ENCODE data around the gene ROBO1. TPM values are rescaled to one million over a fixed set of nuclear protein-coding genes. Genes with fewer than 3 reads are reported as not detected.

ROBO1 gene
- total RNA-seq, 1 donor from 2014 or later, result 169 TPM

- Mint-ChIP-seq H3K27me3 (ENCODE audit: insufficient read depth, low read depth) (no peaks in the 10 kb centered on the region), H3K36me3 (peaks cover 5% of the 10 kb centered on the region), H3K4me1 (peaks cover 16% of the 10 kb centered on the region), H3K4me3 (no peak overlapping the region), H3K27ac (no peak overlapping the region), H3K9me3 (no peaks in the 10 kb centered on the region)
- H3K27me3 ChIP-seq, result no peaks in the 10 kb centered on the region
- H3F3A ChIP-seq (ENCODE audit: low read depth), result peaks cover 11% of the 10 kb centered on the region
- H3K4me2 ChIP-seq, result no peak overlapping the region
- no peaks in the 10 kb centered on the region for H3K9me3 ChIP-seq (ENCODE audit: low read depth)
- peaks cover 19% of the 10 kb centered on the region for H3K36me3 ChIP-seq
- no peak overlapping the region for H3K4me3 ChIP-seq
- H3K27ac ChIP-seq, result peak overlapping the region; percentile 35
- no peak overlapping the region for H3K9ac ChIP-seq
- no peaks in the 10 kb centered on the region for H3K79me2 ChIP-seq (ENCODE audit: low read depth)
- no peak for DNase-seq (ENCODE audit: low spot score)
- H2AFZ ChIP-seq (replicated peaks), result no peak overlapping the region
- no peaks in the 10 kb centered on the region for H4K20me1 ChIP-seq (ENCODE audit: low read depth)
- H3K4me1 ChIP-seq, result peaks cover 26% of the 10 kb centered on the region
- TF ChIP-seq CTCF (IDR thresholded peaks at IDR 0.05), result no peak
- TF ChIP-seq EZH2 (IDR thresholded peaks at IDR 0.05), result no peak
- TF ChIP-seq EZH2phosphoT487 (IDR thresholded peaks at IDR 0.05), result no peak
Measured at GRCh38 chr3:78647726-78648125, 1120.1 kb downstream of the ROBO1 start.

- H3K27me3 ChIP-seq, result no peaks in the 10 kb centered on the region
- no peak overlapping the region for H2AFZ ChIP-seq (replicated peaks)
- H3K27ac ChIP-seq, result no peak overlapping the region
- H3K4me3 ChIP-seq, result no peak overlapping the region
- H3K9me3 Mint-ChIP-seq, result no peaks in the 10 kb centered on the region
- no peaks in the 10 kb centered on the region for H4K20me1 ChIP-seq (ENCODE audit: low read depth)
- H3K36me3 Mint-ChIP-seq, result no peaks in the 10 kb centered on the region
- no peak overlapping the region for H3K4me3 Mint-ChIP-seq
- H3K27me3 Mint-ChIP-seq (ENCODE audit: insufficient read depth, low read depth), result no peaks in the 10 kb centered on the region
- no peak overlapping the region for H3K9ac ChIP-seq
- H3K4me1 ChIP-seq, result peaks cover 26% of the 10 kb centered on the region
- no peak overlapping the region for H3K4me2 ChIP-seq
- peaks cover 11% of the 10 kb centered on the region for H3F3A ChIP-seq (ENCODE audit: low read depth)
- peaks cover 14% of the 10 kb centered on the region for H3K36me3 ChIP-seq
- H3K27ac Mint-ChIP-seq, result no peak overlapping the region
- peaks cover 16% of the 10 kb centered on the region for H3K4me1 Mint-ChIP-seq
- DNase-seq (ENCODE audit: low spot score), result peak; percentile 73
- H3K79me2 ChIP-seq (ENCODE audit: low read depth), result no peaks in the 10 kb centered on the region
- no peak for TF ChIP-seq EZH2 (IDR thresholded peaks at IDR 0.05)
- peak; percentile 97 for TF ChIP-seq CTCF (IDR thresholded peaks at IDR 0.05)
- no peak for TF ChIP-seq EZH2phosphoT487 (IDR thresholded peaks at IDR 0.05)
- no peaks in the 10 kb centered on the region for H3K9me3 ChIP-seq (ENCODE audit: low read depth)
Measured at GRCh38 chr3:78645628-78646310, 1122.0 kb downstream of the ROBO1 start.

GRCh38 chr3:78644847-78645246, 1123.0 kb downstream of the ROBO1 start:
- no peaks in the 10 kb centered on the region for H3K27me3 ChIP-seq
- H3K4me2 ChIP-seq, result no peak overlapping the region
- Mint-ChIP-seq H3K27me3 (ENCODE audit: insufficient read depth, low read depth) (no peaks in the 10 kb centered on the region), H3K36me3 (no peaks in the 10 kb centered on the region), H3K27ac (no peak overlapping the region), H3K9me3 (no peaks in the 10 kb centered on the region), H3K4me3 (no peak overlapping the region), H3K4me1 (peaks cover 16% of the 10 kb centered on the region)
- H4K20me1 ChIP-seq (ENCODE audit: low read depth), result no peaks in the 10 kb centered on the region
- H3K79me2 ChIP-seq (ENCODE audit: low read depth), result no peaks in the 10 kb centered on the region
- no peak for DNase-seq (ENCODE audit: low spot score)
- H3K36me3 ChIP-seq, result peaks cover 14% of the 10 kb centered on the region
- H3K4me1 ChIP-seq, result peaks cover 26% of the 10 kb centered on the region
- no peaks in the 10 kb centered on the region for H3K9me3 ChIP-seq (ENCODE audit: low read depth)
- TF ChIP-seq EZH2 (IDR thresholded peaks at IDR 0.05), result no peak
- no peak for TF ChIP-seq EZH2phosphoT487 (IDR thresholded peaks at IDR 0.05)
- TF ChIP-seq CTCF (IDR thresholded peaks at IDR 0.05), result no peak
- H3K27ac ChIP-seq, result no peak overlapping the region
- no peak overlapping the region for H2AFZ ChIP-seq (replicated peaks)
- H3K4me3 ChIP-seq, result no peak overlapping the region
- no peak overlapping the region for H3K9ac ChIP-seq
- peaks cover 11% of the 10 kb centered on the region for H3F3A ChIP-seq (ENCODE audit: low read depth)
